A673 (cell line): ENCODE data around the gene H19. TPM values are rescaled to one million over a fixed set of nuclear protein-coding genes. Genes with fewer than 3 reads are reported as not detected.

Experiments used
- BruUV-seq: library from RNA; stranded (reverse); fragments of 400-500 nt; replicated peaks from 2 replicates; lab custom pipeline; 2021; lab: Mats Ljungman, UMichigan
- CTCF ChIA-PET: fragments of 300-600 bp; sonication (Branson Sonifier 250); formaldehyde crosslinking; loops from one replicate; lab custom pipeline; 2022; ENCODE audit warnings: antibody characterized with exemption; lab: Charles Lee
- POLR2A ChIA-PET: fragments of 300-600 bp; sonication (Branson Sonifier 250); formaldehyde crosslinking; loops from one replicate; lab custom pipeline; 2022; ENCODE audit warnings: antibody characterized with exemption; ENCODE audit not compliant: low non-redundant PET; lab: Charles Lee
- DNase-seq: peaks from one replicate; pipeline ENCODE4 v3.0.0-alpha.2; 2015; ENCODE audit warnings: low spot score
- H3K27ac ChIP-seq: fragments of 200-600 bp; sonication (generic); 2 replicates; pipeline ENCODE4 v1.5.1; 2016; ENCODE audit warnings: mixed run types, low read depth, mild to moderate bottlenecking, mixed read lengths, antibody characterized with exemption, low read length; ENCODE audit not compliant: poor library complexity, severe bottlenecking
- H3K27me3 ChIP-seq: fragments of 200-600 bp; sonication (generic); replicated peaks from 2 replicates; pipeline ENCODE4 v1.6.1; 2017; ENCODE audit warnings: mixed run types, low read depth, mild to moderate bottlenecking, mixed read lengths, antibody characterized with exemption, low read length; ENCODE audit not compliant: insufficient read depth, poor library complexity
- H3K36me3 ChIP-seq: fragments of 200-600 bp; sonication (generic); 2 replicates; pipeline ENCODE4 v1.6.1; 2016; ENCODE audit warnings: mixed run types, mild to moderate bottlenecking, mixed read lengths, antibody characterized with exemption, low read length; ENCODE audit not compliant: insufficient read depth, poor library complexity, severe bottlenecking
- H3K4me1 ChIP-seq: fragments of 200-600 bp; sonication (generic); 2 replicates; pipeline ENCODE4 v1.6.1; 2017; ENCODE audit warnings: mixed run types, mild to moderate bottlenecking, mixed read lengths, antibody characterized with exemption, low read length; ENCODE audit not compliant: insufficient read depth, poor library complexity, severe bottlenecking
- H3K4me3 ChIP-seq: fragments of 200-600 bp; sonication (generic); 2 replicates; pipeline ENCODE4 v1.5.1; 2016; ENCODE audit warnings: low read depth, mixed run types, mild to moderate bottlenecking, mixed read lengths, low read length; ENCODE audit not compliant: poor library complexity, severe bottlenecking
- H3K9me3 ChIP-seq: fragments of 200-600 bp; sonication (generic); 2 replicates; pipeline ENCODE4 v1.6.1; 2016; ENCODE audit warnings: mixed run types, low read depth, mild to moderate bottlenecking, mixed read lengths, antibody characterized with exemption, low read length; ENCODE audit not compliant: poor library complexity, severe bottlenecking
- CTCF ChIP-seq: fragments of 300-800, 200-600 bp; sonication (generic); conservative IDR thresholded peaks from 2 replicates; pipeline ENCODE4 v1.5.1; 2017; ENCODE audit warnings: low read depth, mild to moderate bottlenecking, antibody characterized with exemption, low read length, moderate library complexity, mixed read lengths
- EZH2 ChIP-seq: fragments of 200-600 bp; sonication (generic); IDR thresholded peaks from 2 replicates; pipeline ENCODE4 v1.6.1; 2017; ENCODE audit warnings: borderline replicate concordance, low read depth, mild to moderate bottlenecking, mixed read lengths, antibody characterized with exemption, low read length; ENCODE audit not compliant: poor library complexity, severe bottlenecking
- intact Hi-C: fragments of 100-400 bp; cut with micrococcal nuclease; formaldehyde crosslinking; loops from one replicate; pipeline ENCODE4 v1.10.0; 2022; ENCODE audit not compliant: unreplicated experiment
- total RNA-seq: library from RNA; stranded (reverse); gene quantifications from 2 replicates; pipeline ENCODE4 v1.2.3, GENCODE V29; 2021

Gene H19
- total RNA-seq, 1 experiment from 2014 or later, result not detected

DNA sequence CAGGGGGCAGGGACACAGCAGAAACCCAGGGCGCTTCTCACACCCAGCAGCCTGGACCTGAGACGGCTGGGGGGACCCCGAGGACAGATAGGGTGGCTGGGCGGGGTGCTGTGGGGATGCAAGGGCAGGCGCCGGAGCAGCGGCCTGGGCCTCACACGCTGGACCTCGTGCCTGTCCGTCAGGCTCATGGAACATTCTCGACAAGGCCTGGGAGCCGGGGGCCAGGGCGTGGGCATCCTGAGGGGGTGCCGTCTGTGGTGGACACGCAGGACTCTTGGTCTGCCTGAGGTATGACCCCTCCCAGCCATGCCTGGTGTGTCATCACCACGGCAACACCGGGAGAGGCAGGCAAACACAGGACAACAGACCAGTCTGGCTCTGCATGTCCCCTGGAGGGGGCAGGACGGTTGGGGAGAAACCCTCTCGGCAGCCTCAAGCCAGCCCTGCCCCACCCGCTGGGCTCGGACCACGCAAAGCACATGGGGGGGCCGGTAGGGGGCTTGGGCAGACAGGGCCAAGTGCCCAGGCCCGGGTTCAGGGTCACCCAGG is 29.1 kb downstream of the H19 start:
- CTCF ChIA-PET, result no interaction called here
- POLR2A ChIA-PET, result no interaction called here
- H3K4me3 ChIP-seq, result no peak overlapping the region
- intact Hi-C loops, result no loop called here
- BruUV-seq, result no TSS peak
- H3K9me3 ChIP-seq, result no peaks in the 10 kb centered on the region
- no peaks in the 10 kb centered on the region for H3K36me3 ChIP-seq
- H3K4me1 ChIP-seq, result no peaks in the 10 kb centered on the region
- H3K27ac ChIP-seq, result no peak overlapping the region
- H3K27me3 ChIP-seq, result no peaks in the 10 kb centered on the region
- TF ChIP-seq EZH2 (no peak), CTCF (no peak)
- DNase-seq, result no peak

DNA sequence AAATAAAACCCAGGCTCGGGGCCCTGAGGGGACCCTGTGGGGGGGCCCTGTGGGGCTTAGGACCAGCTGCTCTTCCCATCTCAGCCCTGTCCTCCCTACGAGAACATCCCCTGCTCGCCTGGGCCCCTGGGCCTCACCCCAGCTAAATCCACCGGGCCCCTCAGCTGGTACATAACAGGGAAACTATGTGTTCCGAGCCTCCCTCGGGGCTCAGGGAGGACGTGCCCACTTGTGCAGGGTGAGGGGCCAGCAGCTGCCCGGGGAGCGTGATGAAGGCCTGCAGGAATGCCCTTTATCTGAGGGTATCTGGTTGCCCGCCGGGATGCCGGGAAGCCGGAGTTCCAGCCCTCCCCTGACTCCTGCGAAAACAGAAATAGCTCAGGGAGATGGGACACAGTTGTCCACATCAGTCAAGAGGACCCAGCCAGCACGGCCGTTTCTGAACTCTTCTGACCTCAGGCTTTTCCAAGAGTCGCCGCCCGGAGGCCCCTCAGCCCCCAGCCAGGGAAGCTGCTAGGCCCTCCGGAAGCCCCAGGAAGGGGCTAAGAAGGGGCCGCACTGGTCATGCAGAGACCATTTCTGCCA is 29.9 kb downstream of the H19 start:
- POLR2A ChIA-PET, result no interaction called here
- no TSS peak for BruUV-seq

DNA sequence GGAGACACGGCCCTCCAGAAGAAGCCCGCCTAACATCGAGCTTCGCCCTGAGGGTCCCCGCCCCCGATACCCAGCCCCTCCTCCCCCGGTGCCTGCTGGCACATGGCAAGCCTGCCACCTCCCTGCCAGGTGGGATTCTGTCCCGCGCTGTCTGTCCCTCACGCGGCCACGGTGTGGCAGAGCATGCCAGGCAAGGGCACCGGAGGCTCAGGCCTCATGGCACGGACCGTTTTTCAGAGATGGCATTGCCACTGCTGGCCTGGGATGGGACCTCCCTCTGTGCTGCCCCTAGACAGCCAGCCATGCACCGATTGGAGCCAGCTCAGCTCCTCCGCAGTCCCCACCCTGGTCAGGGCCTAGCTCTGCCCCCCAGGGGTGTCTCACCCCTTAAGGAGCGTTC is 31.1 kb downstream of the H19 start:
- Histone ChIP-seq H3K4me1 (no peaks in the 10 kb centered on the region), H3K27ac (no peak overlapping the region), H3K36me3 (no peaks in the 10 kb centered on the region), H3K9me3 (no peaks in the 10 kb centered on the region), H3K27me3 (no peaks in the 10 kb centered on the region), H3K4me3 (no peak overlapping the region)
- ChIA-PET CTCF (no interaction called here), POLR2A (no interaction called here)
- BruUV-seq, result no TSS peak
- DNase-seq, result no peak
- TF ChIP-seq EZH2 (no peak), CTCF (no peak)
- intact Hi-C loops, result no loop called here

More for the DNA sequence above, 29.9 kb downstream of the H19 start:
- TF ChIP-seq CTCF (no peak), EZH2 (no peak)
- Histone ChIP-seq H3K4me3 (no peak overlapping the region), H3K36me3 (no peaks in the 10 kb centered on the region), H3K27ac (no peak overlapping the region), H3K27me3 (no peaks in the 10 kb centered on the region), H3K4me1 (no peaks in the 10 kb centered on the region), H3K9me3 (no peaks in the 10 kb centered on the region)
- no peak for DNase-seq
- intact Hi-C loops, result no loop called here
- CTCF ChIA-PET, result no interaction called here
